ENCODE data around the gene WNT10A.
"Not testable (repeated sequence)": the region's sequence is repeated elsewhere in the genome, so short reads cannot be mapped to it uniquely, and the experiment has no call there.

The WNT10A gene

DNA sequence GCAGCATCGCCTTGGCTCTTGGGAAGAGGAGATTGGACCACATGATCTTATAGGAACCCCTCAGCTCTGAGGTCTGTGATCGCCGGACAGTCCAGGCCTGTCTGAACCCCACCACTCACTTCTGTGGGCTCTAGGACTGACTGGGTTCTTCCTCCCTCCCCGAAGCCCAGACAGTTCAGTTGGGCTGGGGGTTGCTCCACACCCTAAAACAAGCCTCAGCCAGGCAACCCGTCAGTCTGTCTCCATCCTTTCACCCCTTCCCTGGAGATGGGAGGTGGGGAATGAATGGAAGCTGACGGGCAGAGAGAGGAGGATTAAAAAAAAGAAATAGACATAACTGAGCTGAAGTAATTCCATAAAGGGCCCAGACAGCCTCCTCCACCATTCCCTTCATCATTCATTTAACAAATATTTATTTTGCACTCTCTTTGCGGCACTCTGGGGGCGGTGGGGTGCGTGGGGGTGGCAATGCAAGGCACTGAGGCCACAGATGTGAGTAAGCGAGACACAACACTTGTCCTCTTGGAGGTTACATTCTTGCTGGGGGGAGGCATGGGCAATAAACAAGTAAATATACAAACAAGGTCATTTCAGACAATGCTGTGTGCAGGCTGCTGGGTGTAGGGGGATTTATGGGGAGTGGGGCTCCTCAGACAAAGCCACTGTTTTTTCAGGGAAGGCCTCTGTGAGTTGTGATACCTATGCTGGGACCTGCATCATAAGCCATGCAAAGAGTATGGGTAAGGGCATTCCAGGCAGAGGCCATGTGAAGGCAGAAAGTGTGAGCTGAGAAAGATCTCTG is 12.9 kb downstream of the WNT10A start:
- no peak for DNase-seq (ENCODE audit: low spot score)

DNA sequence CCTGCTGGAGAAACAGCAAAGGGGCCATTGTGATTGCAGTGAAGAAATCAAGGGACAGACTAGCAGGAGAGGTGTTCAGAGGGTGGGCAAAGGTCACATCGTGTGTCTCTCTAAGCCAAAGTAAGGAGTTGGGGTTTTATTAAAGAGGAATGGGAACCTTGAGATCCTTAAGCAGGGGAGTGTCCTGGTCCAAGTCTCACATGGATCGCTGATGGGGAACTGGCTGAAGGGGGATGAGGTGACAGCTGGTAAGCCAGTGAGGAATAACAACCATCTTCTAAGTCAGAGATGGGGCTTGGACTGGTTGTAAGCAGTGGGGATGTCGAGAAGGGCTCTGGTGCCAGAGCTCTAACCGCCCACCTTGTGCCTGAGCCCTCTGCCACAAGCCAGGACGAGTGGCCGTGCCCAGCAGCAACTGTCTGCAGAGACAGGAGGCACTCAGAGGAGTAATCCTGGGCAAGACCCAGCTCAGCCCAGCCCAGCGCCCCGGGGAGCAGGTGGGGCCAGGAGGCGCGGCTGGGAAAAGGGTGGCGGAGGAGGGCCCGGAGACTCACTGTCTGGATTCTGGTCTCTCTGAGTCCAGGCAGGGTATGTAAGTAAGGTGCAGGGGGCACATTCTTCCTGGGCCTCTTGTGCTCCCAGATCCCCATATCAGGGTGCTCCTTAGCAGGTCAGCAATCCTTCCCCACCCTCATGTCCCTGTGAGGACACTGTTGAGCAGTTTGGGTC is 13.7 kb downstream of the WNT10A start:
- no peak for DNase-seq (ENCODE audit: low spot score)

DNA sequence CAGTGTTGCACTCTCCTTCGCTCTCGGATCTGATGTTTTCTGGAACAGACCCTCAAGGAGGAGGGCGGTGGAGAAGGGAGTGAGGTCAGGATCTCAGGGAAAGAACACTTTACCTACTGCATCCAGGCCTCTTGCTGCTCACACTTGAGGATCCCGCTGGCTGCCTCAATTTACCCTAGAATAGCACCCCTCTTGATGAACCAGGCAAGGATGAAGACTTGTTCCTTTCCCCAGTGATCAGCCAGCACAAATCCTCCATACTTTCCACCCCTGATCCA is 14.2 kb downstream of the WNT10A start:
- no peak for DNase-seq (ENCODE audit: low spot score)

DNA sequence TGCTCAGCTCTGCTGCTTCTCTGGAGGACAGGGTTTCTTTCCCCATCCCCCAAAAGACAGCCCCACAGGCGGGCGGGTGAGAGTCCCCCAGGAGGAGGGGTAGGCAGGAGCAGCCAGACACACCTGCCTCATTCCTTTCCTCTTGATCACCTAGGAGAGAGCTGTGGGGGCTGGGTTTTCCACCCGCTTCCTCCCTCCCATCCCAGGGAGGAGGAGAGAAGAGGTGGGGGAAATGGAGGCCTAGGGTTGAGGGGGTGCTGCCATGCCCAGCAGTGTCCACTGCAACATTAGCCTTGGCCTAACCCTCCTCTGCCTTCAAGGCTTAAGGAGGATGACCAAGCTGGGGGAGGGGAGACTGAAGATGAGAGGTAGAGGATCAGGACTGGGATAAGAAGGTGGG is 14.7 kb downstream of the WNT10A start:
- DNase-seq (ENCODE audit: low spot score): no peak

DNA sequence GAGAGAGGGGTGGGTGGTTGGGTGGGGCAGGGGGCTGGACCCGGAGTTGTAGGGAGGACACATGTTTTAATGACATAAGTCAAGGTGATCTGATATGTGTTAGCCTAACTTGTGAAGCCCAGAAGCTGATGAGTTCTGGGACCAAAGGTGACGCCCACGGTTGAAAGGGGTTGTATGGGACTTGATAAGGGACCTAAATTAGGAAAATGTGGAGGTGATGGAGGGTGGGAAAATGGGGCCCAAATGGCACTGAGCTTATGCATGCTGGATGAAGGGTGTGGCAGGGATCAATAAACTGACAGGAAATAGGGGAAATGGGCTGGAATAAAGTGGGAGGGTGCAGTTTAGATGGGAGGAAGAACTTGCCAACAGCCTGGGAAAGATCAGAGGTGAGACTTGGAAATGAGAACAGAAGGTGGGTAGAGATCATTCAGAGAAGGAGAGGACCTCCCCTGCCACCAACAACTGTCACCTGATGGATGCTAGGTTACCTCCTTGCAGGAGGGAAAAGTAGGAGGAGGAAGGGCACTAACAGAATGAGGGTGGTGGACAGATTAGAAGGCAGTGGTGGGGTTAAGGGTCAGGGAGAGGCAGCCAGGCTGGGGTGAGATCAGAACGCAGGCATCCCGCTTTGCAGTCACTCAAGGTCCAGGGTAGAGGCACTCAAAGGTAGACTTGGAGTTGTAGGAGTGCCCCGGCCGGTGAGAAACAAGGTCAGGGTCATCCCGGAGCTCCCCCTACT is 15.3 kb downstream of the WNT10A start:
- no peak for DNase-seq (ENCODE audit: low spot score)

DNA sequence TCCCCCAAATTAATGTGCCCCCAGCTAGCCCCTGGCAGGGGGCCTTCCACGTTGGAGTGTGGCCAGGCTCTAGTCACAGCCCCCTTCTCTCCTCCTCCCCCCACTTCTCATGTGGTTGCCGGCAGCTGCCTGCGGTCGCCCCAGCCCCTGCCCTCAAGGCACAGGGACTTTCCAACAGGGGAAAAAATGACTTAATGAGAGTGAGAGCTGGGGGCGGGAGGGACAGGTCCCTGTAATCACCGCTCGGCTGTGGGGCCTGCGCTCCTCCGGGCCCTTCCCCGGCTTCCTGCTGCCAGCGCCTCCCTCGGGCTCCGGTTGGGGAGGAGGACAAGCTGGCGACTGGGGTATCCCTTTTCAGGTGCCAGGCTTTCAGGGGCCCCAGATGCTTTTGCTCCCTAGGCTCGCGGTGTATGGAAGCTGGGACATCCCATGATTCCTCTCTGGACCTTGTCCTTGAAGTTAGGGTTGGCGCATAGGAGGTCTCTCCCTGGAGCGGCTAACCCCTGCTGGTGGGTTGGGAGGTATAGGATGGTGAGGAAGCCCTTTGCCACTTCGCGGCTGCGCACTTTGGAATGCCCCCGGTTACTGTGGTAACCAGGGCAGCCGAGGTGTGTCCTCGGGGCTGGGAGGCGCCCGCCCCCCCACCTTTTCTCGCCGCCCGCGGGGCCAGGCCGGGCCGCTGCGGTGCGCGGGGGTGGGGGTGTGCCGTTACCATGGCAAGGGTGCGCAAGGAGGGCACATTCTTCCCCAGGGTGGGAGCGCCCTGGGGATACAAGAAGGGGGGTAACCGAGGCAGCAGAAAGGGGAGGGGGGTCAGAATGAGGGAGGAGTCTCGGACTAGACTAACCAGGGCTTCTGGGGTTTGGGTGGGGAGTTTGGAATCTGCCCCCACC is 16.1 kb downstream of the WNT10A start:
- no peak for DNase-seq (ENCODE audit: low spot score)

DNA sequence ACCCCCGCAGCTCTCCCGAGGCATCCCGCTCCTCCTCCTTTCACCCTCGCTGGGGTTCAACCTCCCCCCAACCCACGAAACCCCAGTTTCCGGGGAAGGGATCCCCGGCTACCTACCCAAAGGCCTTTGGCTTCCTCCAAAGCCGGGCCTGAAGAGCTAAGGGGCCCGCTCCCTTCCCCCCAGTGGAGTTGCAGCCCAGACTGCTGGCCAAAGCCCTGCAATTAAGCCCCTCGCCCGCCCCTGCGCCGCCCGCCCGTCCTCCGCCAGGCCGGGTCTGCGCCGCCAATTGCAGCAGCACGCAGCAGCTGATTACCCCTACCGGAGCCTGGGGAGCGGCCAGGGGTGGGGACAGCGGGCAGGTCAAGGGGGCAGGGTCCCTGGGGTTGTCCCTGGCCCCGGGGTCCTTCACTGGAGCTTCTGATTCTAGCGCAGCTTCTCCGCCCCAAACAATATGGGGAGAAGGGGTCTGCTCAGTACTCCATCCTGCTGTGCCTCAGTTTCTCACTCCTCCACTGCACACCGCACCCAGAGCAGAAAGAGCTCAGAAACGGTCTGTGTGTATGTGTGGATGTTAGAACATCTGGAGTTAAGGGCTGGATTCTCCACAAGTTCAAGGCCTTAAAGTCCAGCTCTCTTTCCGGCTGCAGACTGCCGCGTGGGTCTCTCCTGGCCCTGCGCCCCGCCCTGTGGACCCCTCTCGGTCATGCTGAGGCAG is 16.9 kb downstream of the WNT10A start:
- DNase-seq (ENCODE audit: low spot score): no peak

DNA sequence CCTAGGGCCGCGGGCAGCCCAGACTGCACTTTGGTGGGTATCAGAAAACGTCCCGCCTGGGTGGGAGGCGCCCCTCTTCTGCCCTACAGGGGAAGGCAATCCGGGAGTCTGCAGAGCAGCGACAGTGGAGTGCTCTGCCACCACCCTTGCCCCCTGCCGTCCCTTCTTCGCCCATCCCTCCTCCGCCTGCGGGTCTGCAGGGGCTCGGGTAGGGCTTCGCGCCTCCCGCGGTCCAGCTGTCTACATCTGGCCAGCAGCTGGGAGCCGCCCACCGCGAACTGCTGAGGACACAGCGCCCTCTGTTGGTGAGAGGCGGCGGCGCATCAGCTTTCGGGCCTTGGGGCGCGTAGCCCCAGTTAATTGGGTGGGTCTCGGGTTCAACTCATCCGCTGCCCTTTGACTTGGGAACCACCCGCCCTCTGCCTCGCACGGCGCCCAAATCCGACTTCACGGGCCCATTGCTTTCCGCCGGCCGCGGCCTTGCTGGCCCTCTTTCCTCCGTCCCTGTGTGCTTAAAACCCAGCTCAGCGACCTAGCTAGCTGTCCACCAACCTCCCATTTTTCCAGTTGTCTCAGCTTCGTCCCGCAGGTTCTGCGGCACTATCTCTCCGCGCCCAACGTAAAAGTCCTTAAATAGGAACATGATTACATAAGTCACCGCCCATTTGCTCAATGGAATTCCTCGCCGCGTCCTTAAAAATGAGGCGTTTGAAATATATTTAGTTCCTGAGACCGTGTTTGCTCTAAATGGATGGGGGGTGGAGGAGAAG is 17.6 kb downstream of the WNT10A start:
- no peak for DNase-seq (ENCODE audit: low spot score)

DNA sequence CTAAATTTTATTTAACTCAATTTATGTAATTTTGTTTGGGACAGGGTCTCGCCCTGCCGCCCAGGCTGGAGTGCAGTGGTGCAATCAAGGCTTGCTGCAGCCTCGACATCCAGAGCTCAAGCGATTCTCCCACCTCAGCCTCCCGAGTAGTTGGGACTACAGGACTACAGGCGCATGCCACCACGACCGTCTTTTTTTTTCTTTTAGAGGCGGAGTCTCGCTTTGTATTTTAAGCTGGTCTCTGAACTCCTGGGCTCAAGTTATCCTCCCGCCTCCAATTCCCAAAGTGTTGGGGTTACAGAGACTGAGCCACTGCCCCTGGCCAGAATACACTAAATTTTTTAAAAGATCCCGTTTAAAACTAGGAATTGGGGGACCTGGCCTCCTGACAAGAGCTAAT is 18.5 kb downstream of the WNT10A start:
- no peak for DNase-seq (ENCODE audit: low spot score)

DNA sequence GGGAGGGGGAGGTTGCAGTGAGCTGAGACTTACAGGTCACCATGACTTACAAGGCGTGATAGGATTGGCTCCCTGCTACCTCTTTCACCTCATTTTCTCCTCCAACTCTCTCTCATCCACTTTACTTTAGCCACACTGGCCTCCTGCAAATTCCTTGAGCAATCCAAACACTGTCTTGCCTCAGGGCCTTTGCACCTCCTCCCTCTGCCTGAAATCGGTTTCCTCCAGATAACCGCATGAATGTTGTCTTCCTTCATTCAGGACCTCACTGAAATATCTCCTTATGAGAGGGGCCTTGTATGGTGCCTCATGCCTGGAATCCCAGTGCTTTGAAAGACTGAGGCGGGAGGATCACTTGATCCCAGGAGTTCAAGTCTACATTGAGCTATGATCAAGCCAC is 21.8 kb downstream of the WNT10A start:
- DNase-seq (ENCODE audit: low spot score): no peak

DNA sequence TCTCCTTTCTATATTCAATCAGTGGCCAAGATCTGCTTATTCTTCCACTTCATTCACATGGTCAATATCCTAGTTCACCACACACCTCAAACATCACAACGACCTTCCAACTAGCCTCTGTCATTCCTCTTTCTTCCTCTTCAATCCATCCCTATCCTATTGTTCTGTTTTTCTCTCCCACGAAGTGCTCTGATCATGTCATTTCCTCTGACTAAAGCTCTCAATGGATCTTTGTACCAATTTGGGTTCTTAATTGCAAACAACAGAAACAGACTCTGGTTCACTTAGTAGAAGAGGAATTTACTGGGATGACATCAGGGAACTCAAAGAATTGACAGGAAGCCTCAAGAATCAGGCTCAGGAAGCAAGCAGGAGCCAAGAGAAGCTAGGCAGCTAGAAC is 23.5 kb downstream of the WNT10A start:
- DNase-seq (ENCODE audit: low spot score): no peak

DNA sequence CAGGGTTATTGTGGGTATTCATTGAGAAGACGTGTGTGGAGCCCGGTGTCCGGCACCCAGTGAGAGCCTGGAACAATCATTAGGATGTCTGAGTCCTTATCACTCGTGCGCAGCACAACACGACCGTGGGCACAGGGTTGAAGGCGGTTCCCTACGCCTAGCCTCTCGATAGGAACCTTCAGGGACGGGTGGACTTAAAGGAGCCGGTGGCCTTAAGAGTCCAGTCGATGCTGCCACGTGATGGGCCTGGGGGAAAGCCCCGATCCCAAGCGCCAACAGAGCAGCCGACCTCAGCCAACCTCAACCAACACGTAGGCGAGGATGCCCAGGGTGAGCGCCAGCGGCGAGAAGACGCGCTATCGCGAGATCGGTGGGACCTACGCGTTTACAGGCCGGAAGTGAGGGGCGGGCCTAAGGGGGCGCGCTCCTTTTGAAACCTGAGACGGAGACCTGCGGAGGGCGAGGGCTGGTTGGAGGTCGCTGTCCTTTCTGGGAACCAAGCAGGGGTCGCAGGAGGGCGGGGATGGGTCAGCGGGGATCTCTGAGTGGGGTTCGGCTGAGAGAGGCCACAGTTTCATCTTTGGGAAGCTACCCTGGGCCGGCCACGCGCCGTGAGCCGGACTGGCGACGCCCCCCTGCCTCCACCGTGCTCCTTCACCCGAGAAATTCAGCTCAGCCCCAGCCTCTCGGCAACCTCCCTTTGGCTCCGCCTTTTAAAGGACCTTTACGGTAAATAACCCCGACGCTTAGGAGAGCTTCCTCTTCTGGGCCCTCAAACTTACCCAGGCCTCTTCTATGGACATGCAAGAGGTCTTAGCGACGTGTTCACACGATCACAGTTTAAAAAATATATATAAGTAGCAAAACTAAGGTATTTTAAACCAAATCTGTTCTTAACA is 28.3 kb downstream of the WNT10A start:
- DNase-seq (ENCODE audit: low spot score): peak; percentile 61

DNA sequence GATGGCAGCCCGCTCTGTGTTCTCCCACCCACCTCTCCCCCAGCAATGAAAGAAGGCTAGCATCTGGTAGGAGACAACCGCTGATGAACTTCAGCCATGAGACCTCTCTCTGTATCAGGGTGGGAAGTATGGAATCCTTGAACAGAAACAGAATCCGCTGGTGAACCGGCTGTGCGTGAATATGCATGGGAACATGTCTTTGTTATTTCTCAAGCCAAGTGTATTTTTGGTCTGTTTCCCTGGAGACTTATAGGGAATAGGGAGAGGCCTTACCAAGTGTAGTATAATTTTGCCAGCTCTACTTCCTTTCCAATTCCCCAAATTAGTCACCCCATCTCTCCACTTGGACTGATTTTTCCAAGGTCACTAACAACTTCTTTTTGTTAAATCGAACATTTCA is 30.1 kb downstream of the WNT10A start:
- no peak for DNase-seq (ENCODE audit: low spot score)

DNA sequence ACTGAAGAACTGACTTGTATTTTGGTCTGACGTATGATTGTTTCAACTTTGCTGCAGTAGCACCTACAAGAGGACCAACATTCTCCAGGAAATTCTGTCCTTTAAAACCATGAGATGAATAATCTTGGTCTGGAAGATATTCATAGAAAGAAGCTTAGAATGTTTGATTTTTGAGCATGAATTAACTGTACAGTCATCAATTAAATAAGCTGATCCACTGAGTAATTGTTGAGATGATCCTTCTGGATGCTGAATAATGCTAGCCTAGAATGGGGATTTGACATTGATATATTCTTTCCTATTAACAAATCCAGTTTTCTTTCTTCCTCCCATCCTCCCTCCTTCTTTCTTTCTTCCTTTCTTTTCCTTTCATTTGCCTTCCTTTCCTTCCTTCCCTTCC is 39.9 kb downstream of the WNT10A start:
- DNase-seq (ENCODE audit: low spot score): no peak

DNA sequence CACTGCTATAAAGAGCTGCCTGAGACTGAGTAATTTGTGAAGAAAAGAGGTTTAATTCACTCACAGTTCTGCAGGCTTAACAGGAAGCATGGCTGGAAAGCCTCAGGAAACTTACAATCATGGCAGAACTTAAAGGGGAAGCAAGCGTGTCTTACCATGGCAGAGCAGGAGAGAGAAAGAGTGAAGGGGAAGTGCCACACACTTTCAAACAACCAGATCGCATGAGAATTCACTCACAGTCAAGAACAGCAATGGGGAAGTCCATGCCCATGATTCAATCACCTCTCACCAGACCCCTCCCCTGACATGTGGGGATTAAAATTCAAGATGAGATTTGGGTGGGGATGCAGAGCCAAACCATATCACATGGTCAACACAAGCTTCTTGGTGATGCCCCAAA is 44.1 kb downstream of the WNT10A start:
- DNase-seq (ENCODE audit: low spot score): no peak

DNA sequence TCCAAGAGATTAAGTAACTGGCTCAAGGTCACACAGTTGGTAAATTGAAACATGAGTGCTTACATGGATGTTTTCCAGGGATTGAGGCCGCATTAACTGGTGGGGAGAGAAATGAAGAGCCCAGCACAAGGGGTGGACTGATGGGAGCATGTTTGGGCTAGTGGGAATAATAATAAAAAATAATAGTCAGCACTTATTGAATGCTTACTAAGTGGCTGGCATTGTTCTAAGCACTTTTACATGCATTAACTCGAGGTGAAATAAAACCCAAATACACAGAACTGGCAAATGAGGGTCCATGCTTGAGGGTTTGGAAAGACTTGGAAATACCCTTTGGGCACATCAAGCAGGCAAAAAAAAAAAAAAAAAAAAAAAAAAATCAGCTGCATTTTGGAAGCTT is 44.8 kb downstream of the WNT10A start:
- DNase-seq (ENCODE audit: low spot score): no peak

DNA sequence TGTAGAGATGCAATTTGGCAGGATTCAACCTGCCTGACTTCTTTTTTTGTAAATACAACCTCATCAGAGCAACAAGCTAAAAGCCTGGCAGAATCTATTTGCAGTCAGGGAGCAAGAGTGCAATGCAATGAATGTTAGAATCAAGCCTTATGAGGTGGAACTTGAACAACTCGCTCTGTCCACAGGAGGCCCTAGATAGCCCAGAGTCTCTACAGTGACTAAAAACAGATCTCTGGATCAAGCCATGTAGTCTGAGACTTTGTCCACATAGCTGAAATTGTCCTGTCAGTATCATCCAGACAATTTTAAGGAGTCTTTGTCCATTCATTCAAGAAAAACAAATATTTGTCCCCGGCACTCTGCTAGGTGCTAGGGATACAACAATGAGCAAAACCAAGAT is 46.8 kb downstream of the WNT10A start:
- DNase-seq (ENCODE audit: low spot score): no peak

DNA sequence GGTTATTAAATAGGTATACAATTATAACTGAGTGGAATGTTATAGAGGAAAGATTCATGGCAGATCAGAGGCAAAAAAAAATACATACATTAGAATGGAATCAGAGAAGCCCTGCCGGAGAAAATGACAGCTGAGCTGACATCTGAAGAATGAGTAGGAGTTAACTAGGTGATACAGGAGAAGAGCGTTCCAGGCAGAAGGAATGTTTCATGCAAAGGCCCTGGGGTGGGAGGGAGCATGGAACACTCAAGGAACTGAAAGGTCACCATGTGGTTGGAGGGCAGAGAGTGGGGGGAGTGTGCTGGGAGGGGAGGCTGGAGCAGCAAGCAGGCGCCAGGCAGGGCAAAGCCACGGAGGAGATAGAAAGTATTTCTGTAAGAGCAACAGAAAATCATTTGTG is 47.2 kb downstream of the WNT10A start:
- no peak for DNase-seq (ENCODE audit: low spot score)

DNA sequence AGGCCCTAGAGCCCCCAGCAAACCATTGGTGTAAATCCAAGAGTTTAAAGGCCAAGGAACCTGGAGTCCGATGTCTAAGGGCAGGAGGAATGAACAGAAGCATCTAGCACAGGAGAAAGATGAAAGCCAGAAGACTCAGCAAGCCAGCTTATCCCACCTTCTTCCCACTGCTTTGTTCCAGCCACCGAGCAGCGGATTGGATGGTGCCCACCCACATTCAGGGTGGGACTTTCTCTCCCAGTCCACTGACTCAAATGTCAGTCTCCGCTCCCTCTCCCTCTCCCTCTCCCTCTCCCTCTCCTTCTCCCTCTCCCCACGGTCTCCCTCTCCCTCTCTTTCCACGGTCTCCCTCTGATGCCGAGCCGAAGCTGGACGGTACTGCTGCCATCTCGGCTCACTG is 49.8 kb downstream of the WNT10A start:
- not testable (repeated sequence) for DNase-seq (ENCODE audit: low spot score)

DNA sequence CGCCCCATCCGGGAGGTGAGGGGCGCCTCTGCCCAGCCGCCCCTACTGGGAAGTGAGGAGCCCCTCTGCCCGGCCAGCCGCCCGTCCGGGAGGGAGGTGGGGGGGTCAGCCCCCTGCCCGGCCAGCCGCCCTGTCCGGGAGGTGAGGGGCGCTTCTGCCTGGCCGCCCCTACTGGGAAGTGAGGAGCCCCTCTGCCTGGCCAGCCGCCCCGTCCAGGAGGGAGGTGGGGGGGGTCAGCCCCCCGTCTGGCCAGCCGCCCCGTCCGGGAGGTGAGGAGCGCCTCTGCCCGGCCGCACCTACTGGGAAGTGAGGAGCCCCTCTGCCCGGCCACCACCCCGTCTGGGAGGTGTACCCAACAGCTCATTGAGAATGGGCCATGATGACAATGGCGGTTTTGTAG is 51.1 kb downstream of the WNT10A start:
- not testable (repeated sequence) for DNase-seq (ENCODE audit: low spot score)

All from pons (tissue), 1 donor.